Liver (tissue), 9 donors: ENCODE results near the gene DTWD2. TPM values are rescaled to one million over a fixed set of nuclear protein-coding genes. Genes with fewer than 3 reads are reported as not detected.

Experiments
- DNase-seq: peaks from one replicate; pipeline ENCODE4 v3.0.0-alpha.2; 2017; ENCODE audit warnings: low spot score
- H3K27ac ChIP-seq, 2 donors: one replicate each; pipeline ENCODE4 v1.7.0; 2013; ENCODE audit warnings: inconsistent platforms in 2 of 2, low read length in 2 of 2, control low read depth in 1 of 2, low read depth in 1 of 2, mild to moderate bottlenecking in 1 of 2
- H3K27me3 ChIP-seq, 4 donors: one replicate each; pipeline versions ENCODE4 v1.6.1 to v1.7.0; 2013; ENCODE audit warnings: low read length in 3 of 4, inconsistent platforms in 1 of 4, mild to moderate bottlenecking in 1 of 4, moderate library complexity in 1 of 4; ENCODE audit not compliant: control insufficient read depth in 4 of 4, insufficient read depth in 4 of 4
- H3K36me3 ChIP-seq, 4 donors: one replicate each; pipeline versions ENCODE4 v1.6.1 to v1.7.0; 2013; ENCODE audit warnings: low read length in 3 of 4, mild to moderate bottlenecking in 3 of 4, low read depth in 1 of 4, moderate library complexity in 1 of 4; ENCODE audit not compliant: control insufficient read depth in 4 of 4, insufficient read depth in 3 of 4
- H3K4me1 ChIP-seq, 4 donors: one replicate each; pipeline versions ENCODE4 v1.6.1 to v1.7.0; 2013; ENCODE audit warnings: low read length in 3 of 4, mild to moderate bottlenecking in 3 of 4, moderate library complexity in 1 of 4; ENCODE audit not compliant: control insufficient read depth in 4 of 4, insufficient read depth in 4 of 4
- H3K4me3 ChIP-seq, 3 donors: one replicate each; pipeline versions ENCODE4 v1.6.1 to v1.7.0; 2013; ENCODE audit warnings: low read length in 3 of 3, control low read depth in 1 of 3, low read depth in 1 of 3, mild to moderate bottlenecking in 1 of 3
- H3K9ac ChIP-seq, 2 donors: one replicate each; pipeline ENCODE4 v1.7.0; 2013; ENCODE audit warnings: low read length in 2 of 2, mild to moderate bottlenecking in 2 of 2, moderate library complexity in 2 of 2, control low read depth in 1 of 2, low read depth in 1 of 2
- H3K9me3 ChIP-seq, 4 donors: one replicate each; pipeline versions ENCODE4 v1.6.1 to v1.7.0; 2013; ENCODE audit warnings: low read length in 3 of 4; ENCODE audit not compliant: control insufficient read depth in 4 of 4
- ATF3 ChIP-seq: IDR thresholded peaks from 2 replicates; pipeline ENCODE4 v1.6.1; 2016; ENCODE audit warnings: antibody characterized with exemption
- EGR1 ChIP-seq, 2 donors: IDR thresholded peaks; 2 replicates each; pipeline ENCODE4 v1.6.1; 2016 to 2018; ENCODE audit warnings: antibody characterized with exemption in 2 of 2, low read depth in 2 of 2
- FOXA2 ChIP-seq: IDR thresholded peaks from 2 replicates; pipeline ENCODE4 v1.6.1; 2016; ENCODE audit warnings: antibody characterized with exemption
- GABPA ChIP-seq, 2 donors: IDR thresholded peaks in 1 of 2; conservative IDR thresholded peaks in 1 of 2; 2 replicates each; pipeline ENCODE4 v1.6.1; 2016; ENCODE audit warnings: antibody characterized with exemption in 2 of 2, mild to moderate bottlenecking in 1 of 2, moderate library complexity in 1 of 2
- HNF4A ChIP-seq, 2 donors: conservative IDR thresholded peaks; 2 replicates each; pipeline ENCODE4 v1.6.1; 2016; ENCODE audit warnings: antibody characterized with exemption in 2 of 2, mild to moderate bottlenecking in 2 of 2
- HNF4G ChIP-seq: IDR thresholded peaks from 2 replicates; pipeline ENCODE4 v1.6.1; 2016; ENCODE audit warnings: antibody characterized with exemption
- JUND ChIP-seq, 2 donors: IDR thresholded peaks; 2 replicates each; pipeline ENCODE4 v1.6.1; 2016; ENCODE audit warnings: antibody characterized with exemption in 2 of 2
- MAX ChIP-seq: IDR thresholded peaks from 2 replicates; pipeline ENCODE4 v1.6.1; 2016; ENCODE audit warnings: antibody characterized with exemption
- RAD21 ChIP-seq, 2 donors: IDR thresholded peaks; 2 replicates each; pipeline ENCODE4 v1.6.1; 2016; ENCODE audit warnings: antibody characterized with exemption in 2 of 2, mild to moderate bottlenecking in 2 of 2
- SP1 ChIP-seq: IDR thresholded peaks from 2 replicates; pipeline ENCODE4 v1.6.1; 2018; ENCODE audit warnings: antibody characterized with exemption, mild to moderate bottlenecking
- TAF1 ChIP-seq: conservative IDR thresholded peaks from 2 replicates; pipeline ENCODE4 v1.6.1; 2016; ENCODE audit warnings: antibody characterized with exemption, mild to moderate bottlenecking
- YY1 ChIP-seq: IDR thresholded peaks from 2 replicates; pipeline ENCODE4 v1.6.1; 2016; ENCODE audit warnings: antibody characterized with exemption, mild to moderate bottlenecking
- WGBS: extraction: QIAGEN DNeasy Blood & Tissue Kit; methylation state at CpG from one replicate; pipeline ENCODE4 v1.1.7; 2013; 5-methylcytosine and 5-hydroxymethylcytosine counted together
- polyA plus RNA-seq, 2 donors: library from polyadenylated mRNA; stranded (reverse) in 1 of 2; unstranded in 1 of 2; fragments of 200-250 nt in 1 of 2; fragments of >200 nt in 1 of 2; fragmentation: Nextera tagmentation in 1 of 2; extraction: Ambion mirVana in 1 of 2; gene quantifications; one replicate each; pipeline versions ENCODE4 v1.2.1 to v1.2.3, GENCODE V29; 2013 to 2015
- total RNA-seq, 2 donors: library from RNA; depleted of rRNA; stranded (reverse); fragments of >200 nt; gene quantifications; one replicate each; pipeline ENCODE4 v1.2.3, GENCODE V29; 2014
- TF ChIP-seq, protein P1 (sequence below): IDR thresholded peaks from 2 replicates; pipeline ENCODE4 v1.6.1; 2016; ENCODE audit warnings: antibody characterized with exemption
- TF ChIP-seq, protein P2 (sequence below): fragments of 150-350 bp; IDR thresholded peaks from 2 replicates; pipeline ENCODE4 v1.5.1; 2017; ENCODE audit warnings: improper control_type of control experiment, low read depth, low read length; ENCODE audit not compliant: missing input control
- TF ChIP-seq, protein P3 (sequence below): IDR thresholded peaks from 2 replicates; pipeline ENCODE4 v1.6.1; 2016; ENCODE audit warnings: antibody characterized with exemption, mild to moderate bottlenecking
- donor health status: healthy.
- donor health status: healthy.
- donor health status: healthy.
- donor health status: healthy.
- donor health status: healthy.

The DTWD2 gene
- total and polyA plus RNA-seq, 4 donors: 2.3 to 10.7 (median 4.3) TPM

GRCh38 chr5:118796081-118796480, 192.3 kb downstream of the DTWD2 start (continued):
- TF ChIP-seq, protein P1, sequence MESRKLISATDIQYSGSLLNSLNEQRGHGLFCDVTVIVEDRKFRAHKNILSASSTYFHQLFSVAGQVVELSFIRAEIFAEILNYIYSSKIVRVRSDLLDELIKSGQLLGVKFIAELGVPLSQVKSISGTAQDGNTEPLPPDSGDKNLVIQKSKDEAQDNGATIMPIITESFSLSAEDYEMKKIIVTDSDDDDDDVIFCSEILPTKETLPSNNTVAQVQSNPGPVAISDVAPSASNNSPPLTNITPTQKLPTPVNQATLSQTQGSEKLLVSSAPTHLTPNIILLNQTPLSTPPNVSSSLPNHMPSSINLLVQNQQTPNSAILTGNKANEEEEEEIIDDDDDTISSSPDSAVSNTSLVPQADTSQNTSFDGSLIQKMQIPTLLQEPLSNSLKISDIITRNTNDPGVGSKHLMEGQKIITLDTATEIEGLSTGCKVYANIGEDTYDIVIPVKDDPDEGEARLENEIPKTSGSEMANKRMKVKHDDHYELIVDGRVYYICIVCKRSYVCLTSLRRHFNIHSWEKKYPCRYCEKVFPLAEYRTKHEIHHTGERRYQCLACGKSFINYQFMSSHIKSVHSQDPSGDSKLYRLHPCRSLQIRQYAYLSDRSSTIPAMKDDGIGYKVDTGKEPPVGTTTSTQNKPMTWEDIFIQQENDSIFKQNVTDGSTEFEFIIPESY: no peak
- no peak for TF ChIP-seq JUND (IDR thresholded peaks at IDR 0.05)
- no peak for TF ChIP-seq YY1
- TF ChIP-seq SP1: no peak
- TF ChIP-seq RAD21 (IDR thresholded peaks at IDR 0.05): no peak

- no peak for DNase-seq
- H3K27ac ChIP-seq: no peak overlapping the region
- H3K9ac ChIP-seq: no peak overlapping the region
- H3K36me3 ChIP-seq: no peaks in the 10 kb centered on the region
- H3K4me1 ChIP-seq: peaks cover 0 to 29% (median 18%) of the 10 kb centered on the region in 4 donors
- H3K4me3 ChIP-seq: no peak overlapping the region
- H3K9me3 ChIP-seq: no peaks in the 10 kb centered on the region
- 84% methylated on average over 3 of the region's 3 CpGs for WGBS
- TF ChIP-seq SP1: no peak
- TF ChIP-seq, protein P2, sequence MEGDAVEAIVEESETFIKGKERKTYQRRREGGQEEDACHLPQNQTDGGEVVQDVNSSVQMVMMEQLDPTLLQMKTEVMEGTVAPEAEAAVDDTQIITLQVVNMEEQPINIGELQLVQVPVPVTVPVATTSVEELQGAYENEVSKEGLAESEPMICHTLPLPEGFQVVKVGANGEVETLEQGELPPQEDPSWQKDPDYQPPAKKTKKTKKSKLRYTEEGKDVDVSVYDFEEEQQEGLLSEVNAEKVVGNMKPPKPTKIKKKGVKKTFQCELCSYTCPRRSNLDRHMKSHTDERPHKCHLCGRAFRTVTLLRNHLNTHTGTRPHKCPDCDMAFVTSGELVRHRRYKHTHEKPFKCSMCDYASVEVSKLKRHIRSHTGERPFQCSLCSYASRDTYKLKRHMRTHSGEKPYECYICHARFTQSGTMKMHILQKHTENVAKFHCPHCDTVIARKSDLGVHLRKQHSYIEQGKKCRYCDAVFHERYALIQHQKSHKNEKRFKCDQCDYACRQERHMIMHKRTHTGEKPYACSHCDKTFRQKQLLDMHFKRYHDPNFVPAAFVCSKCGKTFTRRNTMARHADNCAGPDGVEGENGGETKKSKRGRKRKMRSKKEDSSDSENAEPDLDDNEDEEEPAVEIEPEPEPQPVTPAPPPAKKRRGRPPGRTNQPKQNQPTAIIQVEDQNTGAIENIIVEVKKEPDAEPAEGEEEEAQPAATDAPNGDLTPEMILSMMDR: no peak
- no peaks in the 10 kb centered on the region for H3K27me3 ChIP-seq
Observed at GRCh38 chr5:118794281-118794680, 194.1 kb downstream of the DTWD2 start.

DNA sequence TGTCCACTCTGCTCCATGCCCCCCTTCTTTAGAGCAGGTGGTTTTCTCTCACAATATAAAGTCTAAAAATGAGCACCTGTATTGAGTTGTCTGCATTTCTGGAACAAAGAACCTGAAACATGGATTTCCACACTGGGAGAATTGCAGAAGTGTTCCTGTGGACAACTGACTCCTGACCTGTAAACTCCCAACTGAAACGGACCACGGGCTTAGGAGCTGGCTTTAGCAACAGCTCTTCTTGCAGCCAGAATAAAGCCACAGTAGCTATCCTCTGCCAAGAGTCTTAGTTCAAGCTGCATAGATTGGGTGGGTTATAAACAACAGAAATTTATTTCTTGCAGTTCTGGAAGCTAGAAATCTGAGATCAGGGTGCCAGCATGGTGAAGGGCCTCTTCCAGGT, 194.7 kb downstream of the DTWD2 start:
- Histone ChIP-seq H3K9ac (no peak overlapping the region), H3K4me3 (no peak overlapping the region), H3K27me3 (no peaks in the 10 kb centered on the region), H3K27ac (no peak overlapping the region), H3K4me1 (peaks cover 0 to 29% (median 18%) of the 10 kb centered on the region in 4 donors), H3K36me3 (no peaks in the 10 kb centered on the region), H3K9me3 (no peaks in the 10 kb centered on the region)
- no peak for DNase-seq
- TF ChIP-seq, protein P1: no peak
- no peak for TF ChIP-seq SP1
- TF ChIP-seq HNF4G: no peak
- no peak for TF ChIP-seq ATF3
- no peak for TF ChIP-seq TAF1
- no peak for TF ChIP-seq RAD21 (IDR thresholded peaks at IDR 0.05)
- no peak for TF ChIP-seq YY1
- TF ChIP-seq MAX: no peak
- no peak for TF ChIP-seq GABPA (IDR thresholded peaks at IDR 0.05 in 1 of 2, conservative IDR thresholded peaks at IDR 0.05 in 1 of 2)
- TF ChIP-seq, protein P3, sequence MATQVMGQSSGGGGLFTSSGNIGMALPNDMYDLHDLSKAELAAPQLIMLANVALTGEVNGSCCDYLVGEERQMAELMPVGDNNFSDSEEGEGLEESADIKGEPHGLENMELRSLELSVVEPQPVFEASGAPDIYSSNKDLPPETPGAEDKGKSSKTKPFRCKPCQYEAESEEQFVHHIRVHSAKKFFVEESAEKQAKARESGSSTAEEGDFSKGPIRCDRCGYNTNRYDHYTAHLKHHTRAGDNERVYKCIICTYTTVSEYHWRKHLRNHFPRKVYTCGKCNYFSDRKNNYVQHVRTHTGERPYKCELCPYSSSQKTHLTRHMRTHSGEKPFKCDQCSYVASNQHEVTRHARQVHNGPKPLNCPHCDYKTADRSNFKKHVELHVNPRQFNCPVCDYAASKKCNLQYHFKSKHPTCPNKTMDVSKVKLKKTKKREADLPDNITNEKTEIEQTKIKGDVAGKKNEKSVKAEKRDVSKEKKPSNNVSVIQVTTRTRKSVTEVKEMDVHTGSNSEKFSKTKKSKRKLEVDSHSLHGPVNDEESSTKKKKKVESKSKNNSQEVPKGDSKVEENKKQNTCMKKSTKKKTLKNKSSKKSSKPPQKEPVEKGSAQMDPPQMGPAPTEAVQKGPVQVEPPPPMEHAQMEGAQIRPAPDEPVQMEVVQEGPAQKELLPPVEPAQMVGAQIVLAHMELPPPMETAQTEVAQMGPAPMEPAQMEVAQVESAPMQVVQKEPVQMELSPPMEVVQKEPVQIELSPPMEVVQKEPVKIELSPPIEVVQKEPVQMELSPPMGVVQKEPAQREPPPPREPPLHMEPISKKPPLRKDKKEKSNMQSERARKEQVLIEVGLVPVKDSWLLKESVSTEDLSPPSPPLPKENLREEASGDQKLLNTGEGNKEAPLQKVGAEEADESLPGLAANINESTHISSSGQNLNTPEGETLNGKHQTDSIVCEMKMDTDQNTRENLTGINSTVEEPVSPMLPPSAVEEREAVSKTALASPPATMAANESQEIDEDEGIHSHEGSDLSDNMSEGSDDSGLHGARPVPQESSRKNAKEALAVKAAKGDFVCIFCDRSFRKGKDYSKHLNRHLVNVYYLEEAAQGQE: no peak
- TF ChIP-seq, protein P2: no peak
- TF ChIP-seq EGR1 (IDR thresholded peaks at IDR 0.05; ENCODE audit: low read depth in 2 of 2): no peak
- no peak for TF ChIP-seq JUND (IDR thresholded peaks at IDR 0.05)
- no peak for TF ChIP-seq FOXA2
- no peak for TF ChIP-seq HNF4A (conservative IDR thresholded peaks at IDR 0.05)
- 20% methylated on average over 2 of the region's 2 CpGs for whole genome bisulfite sequencing
